Endothelial cell of umbilical vein (primary cell): ENCODE results near the gene ZNF205. TPM values are rescaled to one million over a fixed set of nuclear protein-coding genes. Genes with fewer than 3 reads are reported as not detected.

ENCODE experiments used
- BruUV-seq: library from RNA; stranded (reverse); fragments of 400-500 nt; replicated peaks from 2 replicates; lab custom pipeline; 2021; lab: Mats Ljungman, UMichigan
- CTCF ChIA-PET: fragments of 300-600, 350-600 bp; sonication (Branson Sonifier 250); formaldehyde crosslinking; loops from one replicate; lab custom pipeline; 2021; ENCODE audit warnings: antibody characterized with exemption, inconsistent platforms; lab: Charles Lee
- POLR2A ChIA-PET: fragments of 300-600, 350-600 bp; sonication (Branson Sonifier 250); formaldehyde crosslinking; loops from one replicate; lab custom pipeline; 2021; ENCODE audit warnings: antibody characterized with exemption, inconsistent platforms; lab: Charles Lee
- DNase-seq: peaks from one replicate; pipeline ENCODE4 v3.0.0-alpha.2; 2011; ENCODE audit warnings: low read depth, low spot score
- FAIRE-seq: peaks from 2 replicates; lab custom pipeline; 2011; peaks lifted over from hg19 to GRCh38; lab: Jason Lieb, UNC
- H2AFZ ChIP-seq: 2 replicates; pipeline ENCODE4 v1.6.0; 2012; ENCODE audit warnings: low read depth, low read length, control low read depth, inconsistent platforms
- H3K27ac ChIP-seq: 2 replicates; pipeline ENCODE4 v1.5.1; 2011; ENCODE audit warnings: low read depth, mild to moderate bottlenecking, control low read depth, low read length, moderate library complexity; ENCODE audit not compliant: insufficient read depth
- H3K27me3 ChIP-seq, 2 experiments: 2 replicates each; pipeline versions ENCODE4 v1.6.0 to v1.6.1; 2011; ENCODE audit warnings: low read length in 2 of 2, mixed read lengths in 1 of 2; ENCODE audit not compliant: control insufficient read depth in 2 of 2, insufficient read depth in 2 of 2
- H3K36me3 ChIP-seq, 2 experiments: 2 replicates in 1 of 2; 3 replicates in 1 of 2; pipeline ENCODE4 v1.5.1; 2011; ENCODE audit warnings: low read length in 2 of 2, mild to moderate bottlenecking in 1 of 2, moderate library complexity in 1 of 2; ENCODE audit not compliant: control insufficient read depth in 2 of 2, insufficient read depth in 2 of 2; ENCODE audit errors: extremely low read depth in 1 of 2
- H3K4me1 ChIP-seq: 3 replicates; pipeline ENCODE4 v1.5.1; 2011; ENCODE audit warnings: mild to moderate bottlenecking, low read length; ENCODE audit not compliant: control insufficient read depth, insufficient read depth; ENCODE audit errors: extremely low read depth
- H3K4me2 ChIP-seq: 2 replicates; pipeline ENCODE4 v1.6.1; 2011; ENCODE audit warnings: low read length, control low read depth, mixed read lengths; ENCODE audit not compliant: insufficient read depth
- H3K4me3 ChIP-seq, 3 experiments: fragments of 200-600 bp in 1 of 3; sonication (generic), shearing (Covaris generic) in 1 of 3; replicated peaks in 1 of 3; 2 replicates each; pipeline ENCODE4 v1.5.1; 2011 to 2016; ENCODE audit warnings: control low read depth in 3 of 3, low read length in 3 of 3, mild to moderate bottlenecking in 2 of 3, inconsistent platforms in 1 of 3, low read depth in 1 of 3, moderate library complexity in 1 of 3; ENCODE audit not compliant: insufficient read depth in 1 of 3
- H3K79me2 ChIP-seq: 2 replicates; pipeline ENCODE4 v1.6.0; 2012; ENCODE audit warnings: low read length, inconsistent platforms; ENCODE audit not compliant: control insufficient read depth, insufficient read depth
- H3K9ac ChIP-seq: replicated peaks from 2 replicates; pipeline ENCODE3; 2011; ENCODE audit warnings: low read length, control low read depth; ENCODE audit not compliant: insufficient read depth; ENCODE audit errors: extremely low read depth
- H3K9me1 ChIP-seq: replicated peaks from 3 replicates; pipeline ENCODE4 v1.6.0; 2011; ENCODE audit warnings: mild to moderate bottlenecking, low read length; ENCODE audit not compliant: control insufficient read depth, insufficient read depth; ENCODE audit errors: extremely low read depth
- H3K9me3 ChIP-seq: replicated peaks from 2 replicates; pipeline ENCODE4 v1.5.1; 2012; ENCODE audit warnings: low read length, inconsistent platforms; ENCODE audit not compliant: control insufficient read depth, insufficient read depth
- H4K20me1 ChIP-seq: replicated peaks from 2 replicates; pipeline ENCODE3; 2011; ENCODE audit warnings: mild to moderate bottlenecking, low read length; ENCODE audit not compliant: control insufficient read depth, insufficient read depth; ENCODE audit errors: extremely low read depth
- CTCF ChIP-seq, 2 donors: IDR thresholded peaks; 1 replicate in 1 of 2; 2 replicates in 1 of 2; pipeline ENCODE4 v1.5.1; 2011; ENCODE audit warnings: low read length in 2 of 2, mild to moderate bottlenecking in 2 of 2, moderate library complexity in 2 of 2, control low read depth in 1 of 2, inconsistent platforms in 1 of 2, low read depth in 1 of 2; ENCODE audit not compliant: insufficient read depth in 1 of 2; ENCODE audit errors: extremely low read depth in 1 of 2
- EZH2 ChIP-seq: IDR thresholded peaks from 2 replicates; pipeline ENCODE4 v1.6.1; 2012; ENCODE audit warnings: borderline replicate concordance, low read depth, mild to moderate bottlenecking, moderate library complexity, low read length, inconsistent platforms; ENCODE audit not compliant: severe bottlenecking
- FOS ChIP-seq: IDR thresholded peaks from 2 replicates; pipeline ENCODE4 v1.6.1; 2011; ENCODE audit warnings: mild to moderate bottlenecking, low read length, moderate library complexity, borderline replicate concordance; ENCODE audit not compliant: insufficient read depth
- GATA2 ChIP-seq: IDR thresholded peaks from 2 replicates; pipeline ENCODE4 v1.7.0; 2011; ENCODE audit warnings: low read depth, mild to moderate bottlenecking, moderate library complexity, mixed read lengths, low read length; ENCODE audit not compliant: insufficient read length, insufficient read depth
- MAX ChIP-seq: IDR thresholded peaks from 2 replicates; pipeline ENCODE4 v1.6.1; 2011; ENCODE audit not compliant: insufficient read depth, insufficient read length
- MYC ChIP-seq: IDR thresholded peaks from one replicate; pipeline ENCODE4 v1.6.1; 2011; ENCODE audit warnings: mild to moderate bottlenecking, low read depth, low read length
- POLR2A ChIP-seq: IDR thresholded peaks from 2 replicates; pipeline ENCODE4 v1.6.1; 2012; ENCODE audit warnings: low read depth, mild to moderate bottlenecking, control low read depth, low read length
- POLR2AphosphoS5 ChIP-seq: IDR thresholded peaks from 2 replicates; pipeline ENCODE4 v1.6.1; 2012; ENCODE audit warnings: low read depth, mild to moderate bottlenecking, control low read depth, low read length, moderate library complexity; ENCODE audit not compliant: insufficient read depth
- dilution Hi-C: fragments of 300-500 bp; cut with MboI; formaldehyde crosslinking; loops from one replicate; pipeline ENCODE4 v1.15.0; 2019; ENCODE audit warnings: low sequenced_read_pairs; ENCODE audit not compliant: extremely low pct_ligation_motif_present
- intact Hi-C: fragments of 100-400 bp; cut with micrococcal nuclease; formaldehyde crosslinking; loops from one replicate; pipeline ENCODE4 v1.10.0; 2022
- polyA plus RNA-seq, 4 experiments: library from polyadenylated mRNA; depleted of rRNA in 3 of 4; stranded (reverse) in 3 of 4; unstranded in 1 of 4; fragments of >200 nt; gene quantifications; 2 replicates each; pipeline versions ENCODE4 v1.2.1 to v1.2.3, GENCODE V29; 2011 to 2012; ENCODE audit warnings: missing spikeins in 1 of 4
- total RNA-seq: library from RNA; stranded (reverse); gene quantifications from 2 replicates; pipeline ENCODE4 v1.2.3, GENCODE V29; 2021

Gene ZNF205
- total and polyA plus RNA-seq, 2 donors (not counting 3 experiments of a cell fraction or from before 2014, with no cell fraction given): 18.5 to 19.0 TPM

- no peak for FAIRE-seq
- Histone ChIP-seq H3K9me1 (no peaks in the 10 kb centered on the region), H3K79me2 (no peaks in the 10 kb centered on the region), H3K36me3 (no peaks in the 10 kb centered on the region), H3K9me3 (no peaks in the 10 kb centered on the region), H4K20me1 (no peaks in the 10 kb centered on the region), H3K4me3 (no peak overlapping the region), H3K9ac (no peak overlapping the region), H2AFZ (no peak overlapping the region), H3K27me3 (no peaks in the 10 kb centered on the region), H3K4me1 (peaks cover 15% of the 10 kb centered on the region), H3K27ac (no peak overlapping the region), H3K4me2 (no peak overlapping the region)
- DNase-seq: no peak
- dilution Hi-C loops (no loop called here), intact Hi-C loops (loop anchor here (1.0 to 5.0 kb wide), 3 partner anchors 14 to 349 kb away; partner anchors contain the start of gene CLUAP1)
- TF ChIP-seq FOS (no peak), MYC (no peak), CTCF (IDR thresholded peaks at IDR 0.05; ENCODE audit: extremely low read depth in 1 of 2, insufficient read depth in 1 of 2, low read depth in 1 of 2, low read length in 2 of 2) (no peak), GATA2 (peak; percentile 60), POLR2AphosphoS5 (no peak), EZH2 (no peak), MAX (no peak), POLR2A (no peak)
- ChIA-PET POLR2A (interaction anchor here (1.0 kb wide), 1 partner anchor 9 kb away, joined by 3 read pairs; no protein-coding TSS in a partner anchor), CTCF (interaction anchor here (0.7 to 1.7 kb wide), 9 partner anchors 9 to 348 kb away, joined by 3 to 11 read pairs (median 4); partner anchors contain the start of genes ZNF174 and ZNF213)
- no TSS peak for BruUV-seq
These were observed 40.6 kb downstream of the ZNF205 start for GRCh38 chr16:3152991-3153368.
